OCI-LY7 (cell line): Measurements from ENCODE around the gene GOLT1A. TPM values are rescaled to one million over a fixed set of nuclear protein-coding genes. Genes with fewer than 3 reads are reported as not detected.

Experiments used
- BruUV-seq: library from RNA; stranded (reverse); fragments of 400-500 nt; replicated peaks from 2 replicates; lab custom pipeline; 2021; lab: Mats Ljungman, UMichigan
- CTCF ChIA-PET: fragments of 300-600 bp; sonication (Branson Sonifier 250); formaldehyde crosslinking; loops from one replicate; lab custom pipeline; 2022; ENCODE audit warnings: antibody characterized with exemption; ENCODE audit not compliant: unreplicated experiment; lab: Charles Lee
- POLR2A ChIA-PET: fragments of 300-600 bp; sonication (Branson Sonifier 250); formaldehyde crosslinking; loops from one replicate; lab custom pipeline; 2022; ENCODE audit warnings: antibody characterized with exemption; lab: Charles Lee
- DNase-seq: peaks from one replicate; pipeline ENCODE4 v3.0.0-alpha.2; 2015; ENCODE audit warnings: low spot score
- H2AFZ ChIP-seq: fragments of 200-600 bp; sonication (generic), shearing (Covaris generic); 2 replicates; pipeline ENCODE4 v1.6.1; 2014; ENCODE audit warnings: mild to moderate bottlenecking, antibody characterized with exemption, low read length, moderate library complexity
- H3K27ac ChIP-seq: fragments of 200-600 bp; sonication (generic); 2 replicates; pipeline ENCODE4 v1.5.1; 2014; ENCODE audit warnings: mixed run types, low read depth, mild to moderate bottlenecking, moderate library complexity, low read length, inconsistent platforms; ENCODE audit not compliant: poor library complexity, severe bottlenecking
- H3K36me3 ChIP-seq: fragments of 200-600 bp; sonication (generic); 2 replicates; pipeline ENCODE4 v1.6.1; 2014; ENCODE audit warnings: mild to moderate bottlenecking, antibody characterized with exemption, low read length, moderate library complexity, mixed read lengths; ENCODE audit not compliant: insufficient read depth
- H3K4me1 ChIP-seq: fragments of 200-600 bp; sonication (generic); 2 replicates; pipeline ENCODE4 v1.5.1; 2014; ENCODE audit warnings: mild to moderate bottlenecking, low read length; ENCODE audit not compliant: insufficient read depth, poor library complexity, severe bottlenecking
- H3K4me2 ChIP-seq: fragments of 200-600 bp; sonication (generic); 2 replicates; pipeline ENCODE4 v1.6.1; 2014; ENCODE audit warnings: mild to moderate bottlenecking, low read length
- H3K4me3 ChIP-seq: fragments of 200-600 bp; sonication (generic); 2 replicates; pipeline ENCODE4 v1.5.1; 2014; ENCODE audit warnings: mild to moderate bottlenecking, low read depth, low read length; ENCODE audit not compliant: poor library complexity, severe bottlenecking
- H3K79me2 ChIP-seq: fragments of 200-600 bp; sonication (generic); 2 replicates; pipeline ENCODE4 v1.6.1; 2016; ENCODE audit warnings: low read depth, mild to moderate bottlenecking, low read length, moderate library complexity, mixed read lengths; ENCODE audit not compliant: insufficient read depth
- H3K9me2 ChIP-seq: fragments of 200-600 bp; sonication (generic); 2 replicates; pipeline ENCODE4 v1.6.1; 2016; ENCODE audit warnings: mild to moderate bottlenecking, low read length, mixed read lengths; ENCODE audit not compliant: insufficient read depth
- H3K9me3 ChIP-seq: fragments of 200-600 bp; sonication (generic); 2 replicates; pipeline ENCODE4 v1.6.1; 2014; ENCODE audit warnings: mild to moderate bottlenecking, mixed run types, low read length, mixed read lengths
- H4K20me1 ChIP-seq: fragments of 200-600 bp; sonication (generic); 2 replicates; pipeline ENCODE4 v1.6.1; 2014; ENCODE audit warnings: mild to moderate bottlenecking, antibody characterized with exemption, low read length, moderate library complexity, mixed read lengths; ENCODE audit not compliant: insufficient read depth
- CTCF ChIP-seq: fragments of 200-600 bp; sonication (generic); conservative IDR thresholded peaks from 2 replicates; pipeline ENCODE4 v1.5.1; 2014; ENCODE audit warnings: mild to moderate bottlenecking, antibody characterized with exemption, low read length, moderate library complexity, mixed read lengths
- EZH2phosphoT487 ChIP-seq: fragments of 200-600 bp; sonication (generic); IDR thresholded peaks from 2 replicates; pipeline ENCODE4 v1.6.1; 2018; ENCODE audit warnings: low read depth, borderline replicate concordance, mild to moderate bottlenecking, mixed run types, antibody characterized with exemption, low read length, moderate library complexity, mixed read lengths
- intact Hi-C: fragments of 100-400 bp; cut with micrococcal nuclease; formaldehyde crosslinking; loops from one replicate; pipeline ENCODE4 v1.10.0; 2022; ENCODE audit not compliant: unreplicated experiment
- total RNA-seq, 2 experiments: library from RNA; depleted of rRNA in 1 of 2; stranded (reverse); fragments of >200 nt in 1 of 2; shearing (Covaris generic) in 1 of 2; gene quantifications; 2 replicates each; pipeline ENCODE4 v1.2.3, GENCODE V29; 2014 to 2022

The GOLT1A gene
- total RNA-seq, 2 experiments from 2014 or later, result not detected

GRCh38 chr1:204262506-204263253 is 48.9 kb upstream of the GOLT1A start:
- no peak for DNase-seq
- no peaks in the 10 kb centered on the region for H3K36me3 ChIP-seq
- H2AFZ ChIP-seq, result no peak overlapping the region
- no peaks in the 10 kb centered on the region for H3K4me1 ChIP-seq
- POLR2A ChIA-PET, result no interaction called here
- no peak for TF ChIP-seq CTCF
- no peak for TF ChIP-seq EZH2phosphoT487
- CTCF ChIA-PET, result interaction anchor here (0.6 kb wide), 1 partner anchor 421 kb away, joined by 4 read pairs; no protein-coding TSS in a partner anchor
- H4K20me1 ChIP-seq, result no peaks in the 10 kb centered on the region
- no peak overlapping the region for H3K27ac ChIP-seq
- intact Hi-C loops, result no loop called here
- no peaks in the 10 kb centered on the region for H3K79me2 ChIP-seq
- no peaks in the 10 kb centered on the region for H3K9me2 ChIP-seq
- no TSS peak for BruUV-seq
- H3K4me3 ChIP-seq, result no peak overlapping the region
- no peaks in the 10 kb centered on the region for H3K9me3 ChIP-seq
- H3K4me2 ChIP-seq, result no peak overlapping the region

GRCh38 chr1:204261746-204262505 is 48.1 kb upstream of the GOLT1A start:
- Histone ChIP-seq H4K20me1 (no peaks in the 10 kb centered on the region), H3K27ac (no peak overlapping the region), H3K36me3 (no peaks in the 10 kb centered on the region), H3K4me1 (no peaks in the 10 kb centered on the region), H3K4me2 (no peak overlapping the region), H3K9me2 (no peaks in the 10 kb centered on the region), H3K4me3 (no peak overlapping the region), H2AFZ (no peak overlapping the region), H3K9me3 (no peaks in the 10 kb centered on the region), H3K79me2 (no peaks in the 10 kb centered on the region)
- ChIA-PET POLR2A (interaction anchor here (0.5 kb wide), 1 partner anchor 8 kb away, joined by 3 read pairs; no protein-coding TSS in a partner anchor), CTCF (no interaction called here)
- intact Hi-C loops, result no loop called here
- no TSS peak for BruUV-seq
- TF ChIP-seq EZH2phosphoT487 (no peak), CTCF (no peak)
- DNase-seq, result no peak
